Motor neuron (in vitro differentiated cells): ENCODE measurements around the gene PDE8B. TPM values are rescaled to one million over a fixed set of nuclear protein-coding genes. Genes with fewer than 3 reads are reported as not detected.

Source experiments
- ATAC-seq, 8 experiments: fragments of 200-7000 bp; cut with Tn5 transposase; replicated peaks in 6 of 8; 2 replicates each; pipeline ENCODE4 v1.8.0; 2021; ENCODE audit warnings: mild to moderate bottlenecking in 8 of 8, moderate library complexity in 8 of 8
- H3K27ac ChIP-seq, 2 donors: fragments of 250-450 bp; sonication (Bioruptor Pico); 2 replicates each; pipeline ENCODE4 v1.9.0; 2021; ENCODE audit warnings: antibody characterized with exemption in 2 of 2, mild to moderate bottlenecking in 2 of 2, moderate library complexity in 1 of 2
- H3K4me1 ChIP-seq, 2 donors: fragments of 250-450 bp; sonication (Bioruptor Pico); replicated peaks in 1 of 2; 2 replicates each; pipeline ENCODE4 v1.6.1; 2021; ENCODE audit warnings: antibody characterized with exemption in 2 of 2, mild to moderate bottlenecking in 2 of 2, moderate library complexity in 1 of 2
- H3K4me3 ChIP-seq, 5 donors: fragments of 250-450 bp; sonication (Bioruptor Pico); 2 replicates each; pipeline ENCODE4 v1.9.0; 2021; ENCODE audit warnings: antibody characterized with exemption in 5 of 5, mild to moderate bottlenecking in 5 of 5, moderate library complexity in 4 of 5
- WGBS, 10 experiments: fragments of 450-650 bp; shearing (Covaris generic); methylation state at CpG; one replicate each; pipeline ENCODE4 v1.0.0; 2022; 5-methylcytosine and 5-hydroxymethylcytosine counted together
- in situ Hi-C, 9 experiments: fragments of 400-800 bp; cut with MboI; loops; one replicate each; pipeline ENCODE4 v1.15.0; 2021; ENCODE audit warnings: low sequenced_read_pairs in 9 of 9, low pct_unique_long_range_greater_than_20kb in 2 of 9; ENCODE audit not compliant: unreplicated experiment in 9 of 9
- total RNA-seq, 8 experiments: library from RNA; unstranded; fragments of 300-600 nt; gene quantifications; 2 replicates each; pipeline versions ENCODE4 v1.2.3 to v1.2.4, GENCODE V29; 2022

PDE8B gene
- total RNA-seq, 8 experiments from 2014 or later, result 1.6 to 23.1 (median 2.8) TPM

DNA sequence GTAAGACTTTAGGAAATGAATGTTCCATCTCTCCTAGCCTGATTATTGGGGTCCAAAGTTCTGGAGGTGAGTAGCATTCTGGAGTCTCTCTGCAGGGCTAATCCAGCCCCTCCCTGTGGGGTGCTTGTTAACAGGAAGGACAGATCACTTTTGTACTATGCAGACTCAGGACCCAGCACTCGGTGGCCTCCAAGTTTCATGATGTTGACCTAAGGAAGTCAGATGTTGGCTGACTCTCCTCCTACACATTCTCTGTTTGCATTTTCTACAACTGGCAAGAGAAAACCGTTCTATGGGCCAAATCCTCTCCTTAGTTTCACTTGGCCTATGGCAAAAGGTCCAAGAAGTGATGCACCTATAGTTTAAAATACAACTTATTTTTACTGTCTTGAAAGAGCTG, 5.5 kb upstream of the PDE8B start:
- H3K4me3 ChIP-seq, result no peak overlapping the region
- ATAC-seq, result no peak
- 0 to 100% (median 60%) methylated on average over 1 to 2 of the region's 2 CpGs; no CpG with 5 or more reads in 2 of the 10 experiments for WGBS, 10 experiments
- in situ Hi-C loops, result no loop called here
- H3K4me1 ChIP-seq, result no peaks in the 10 kb centered on the region
- no peak overlapping the region for H3K27ac ChIP-seq

GRCh38 chr5:77208507-77209163, 1.8 kb upstream of the PDE8B start:
- peaks cover 0 to 2% of the 10 kb centered on the region in 2 donors for H3K4me1 ChIP-seq
- WGBS, 10 experiments, result 100% methylated on average over 1 of the region's 1 CpG; no CpG with 5 or more reads in 9 of the 10 experiments
- H3K4me3 ChIP-seq, result no peak overlapping the region
- in situ Hi-C loops, result no loop called here
- ATAC-seq, result peak in 2 of 8 experiments; percentile 9 to 10
- no peak overlapping the region for H3K27ac ChIP-seq

- peaks cover 0 to 2% of the 10 kb centered on the region in 2 donors for H3K4me1 ChIP-seq
- no peak overlapping the region for H3K4me3 ChIP-seq
- no peak overlapping the region for H3K27ac ChIP-seq
- ATAC-seq, result no peak
- WGBS, 10 experiments, result 62 to 100% (median 81%) methylated on average over 2 to 10 of the region's 14 CpGs
- in situ Hi-C loops, result no loop called here
These were observed 887 bp upstream of the PDE8B start for GRCh38 chr5:77209495-77210090.

GRCh38 chr5:77210964-77211690, 647 bp downstream of the PDE8B start:
- Histone ChIP-seq H3K4me1 (peaks cover 0 to 2% of the 10 kb centered on the region in 2 donors), H3K4me3 (peak overlapping the region; percentile 40 to 50 (median 45)), H3K27ac (no peak overlapping the region)
- peak; percentile 17 to 74 (median 54) for ATAC-seq
- in situ Hi-C loops, result no loop called here
- 0 to 20% (median 6%) methylated on average over 1 to 11 of the region's 61 CpGs; no CpG with 5 or more reads in 4 of the 10 experiments for WGBS, 10 experiments

GRCh38 chr5:77211691-77212047, 1.2 kb downstream of the PDE8B start:
- ATAC-seq, result peak in 2 of 8 experiments; percentile 3

DNA sequence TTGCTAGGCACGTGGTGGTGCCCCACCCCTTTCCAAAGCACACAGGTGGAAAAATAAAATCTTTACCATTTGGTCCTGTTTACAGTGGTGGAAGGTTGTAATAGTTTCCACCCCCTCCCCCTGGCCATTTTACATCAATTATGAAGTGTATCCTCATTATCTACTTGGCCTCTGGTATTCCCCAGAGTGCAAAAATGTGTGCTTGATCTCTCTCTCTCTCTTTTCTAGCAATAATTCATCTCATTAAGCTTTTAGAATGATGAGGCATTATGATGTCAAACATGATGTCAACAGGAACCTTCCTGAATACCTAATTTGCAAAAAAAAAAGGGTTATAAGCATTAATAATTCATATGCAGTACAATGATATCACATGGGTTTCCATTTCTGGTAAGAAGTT, 3.1 kb downstream of the PDE8B start:
- no peak overlapping the region for H3K27ac ChIP-seq
- in situ Hi-C loops, result no loop called here
- H3K4me1 ChIP-seq, result peaks cover 0 to 2% of the 10 kb centered on the region in 2 donors
- WGBS, 10 experiments, result 33 to 100% (median 63%) methylated on average over 1 of the region's 1 CpG; no CpG with 5 or more reads in 2 of the 10 experiments
- no peak overlapping the region for H3K4me3 ChIP-seq
- peak in 1 of 8 experiments; percentile 12 for ATAC-seq

More at GRCh38 chr5:77211691-77212047, 1.2 kb downstream of the PDE8B start:
- Histone ChIP-seq H3K4me3 (peak overlapping the region in 4 of 5 donors; percentile 40 to 48 (median 44)), H3K4me1 (peaks cover 0 to 2% of the 10 kb centered on the region in 2 donors), H3K27ac (no peak overlapping the region)
- 6 to 65% (median 35%) methylated on average over 2 to 8 of the region's 10 CpGs; no CpG with 5 or more reads in 3 of the 10 experiments for WGBS, 10 experiments
- in situ Hi-C loops, result no loop called here

- no peak for ATAC-seq
- H3K4me3 ChIP-seq, result no peak overlapping the region
- peaks cover 0 to 2% of the 10 kb centered on the region in 2 donors for H3K4me1 ChIP-seq
- WGBS, 10 experiments, result 58 to 100% (median 79%) methylated on average over 1 to 4 of the region's 4 CpGs; no CpG with 5 or more reads in 2 of the 10 experiments
- in situ Hi-C loops, result no loop called here
- H3K27ac ChIP-seq, result no peak overlapping the region
These were observed 3.7 kb downstream of the PDE8B start for GRCh38 chr5:77214151-77214550.

DNA sequence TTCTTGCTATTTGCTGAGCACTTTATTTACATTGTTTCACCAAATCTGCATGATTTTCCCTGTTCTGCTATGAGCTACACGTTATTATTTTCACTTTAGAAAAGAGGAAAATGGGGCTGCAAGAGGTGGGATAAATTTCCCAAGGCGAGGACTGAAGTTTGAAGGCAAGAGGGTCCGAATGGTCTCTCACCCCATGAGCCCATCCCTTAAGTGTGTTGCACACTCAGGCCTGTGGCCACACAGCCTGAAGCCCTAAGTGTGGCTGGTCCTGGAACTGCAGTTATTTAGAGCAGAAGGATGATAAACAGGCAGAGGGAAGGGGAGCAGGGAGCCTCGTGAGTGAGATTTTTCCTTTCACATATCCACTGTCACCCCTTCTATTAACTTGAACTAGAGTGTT, 7.8 kb downstream of the PDE8B start:
- H3K4me1 ChIP-seq, result no peaks in the 10 kb centered on the region
- no peak overlapping the region for H3K4me3 ChIP-seq
- in situ Hi-C loops, result no loop called here
- H3K27ac ChIP-seq, result no peak overlapping the region
- 50 to 89% (median 60%) methylated on average over 1 to 4 of the region's 4 CpGs; no CpG with 5 or more reads in 2 of the 10 experiments for WGBS, 10 experiments
- ATAC-seq, result peak in 4 of 8 experiments; percentile 57 to 75 (median 62)

- peak in 1 of 8 experiments; percentile 76 for ATAC-seq
- WGBS, 10 experiments, result 33 to 100% (median 82%) methylated on average over 1 to 3 of the region's 3 CpGs
- in situ Hi-C loops, result no loop called here
- H3K4me1 ChIP-seq, result no peaks in the 10 kb centered on the region
- no peak overlapping the region for H3K27ac ChIP-seq
- H3K4me3 ChIP-seq, result no peak overlapping the region
These were observed 10.6 kb downstream of the PDE8B start for GRCh38 chr5:77221115-77221514.

DNA sequence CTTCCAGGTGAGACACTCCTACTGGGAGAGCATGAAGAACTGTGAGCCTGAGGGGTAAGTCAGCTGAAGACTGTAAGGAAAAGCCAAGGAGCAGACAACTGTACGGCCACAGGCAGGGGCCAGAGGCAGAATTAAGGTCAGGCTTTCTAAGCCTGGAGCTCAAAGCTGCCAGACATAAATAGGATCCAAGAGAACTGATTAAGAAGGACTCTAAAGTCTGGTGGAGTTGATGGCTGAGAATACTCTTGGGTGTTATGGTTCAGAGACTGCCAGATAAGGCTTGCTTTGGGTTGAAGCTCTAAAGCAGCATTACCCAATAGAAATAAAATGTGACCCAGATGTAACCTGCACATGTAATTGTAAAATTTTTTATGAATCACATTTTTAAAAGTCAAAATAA, 12.2 kb downstream of the PDE8B start:
- Histone ChIP-seq H3K4me1 (no peaks in the 10 kb centered on the region), H3K27ac (no peak overlapping the region), H3K4me3 (no peak overlapping the region)
- no peak for ATAC-seq
- in situ Hi-C loops, result no loop called here
- WGBS, 10 experiments, result 80 to 100% (median 88%) methylated on average over 1 of the region's 1 CpG; no CpG with 5 or more reads in 5 of the 10 experiments

DNA sequence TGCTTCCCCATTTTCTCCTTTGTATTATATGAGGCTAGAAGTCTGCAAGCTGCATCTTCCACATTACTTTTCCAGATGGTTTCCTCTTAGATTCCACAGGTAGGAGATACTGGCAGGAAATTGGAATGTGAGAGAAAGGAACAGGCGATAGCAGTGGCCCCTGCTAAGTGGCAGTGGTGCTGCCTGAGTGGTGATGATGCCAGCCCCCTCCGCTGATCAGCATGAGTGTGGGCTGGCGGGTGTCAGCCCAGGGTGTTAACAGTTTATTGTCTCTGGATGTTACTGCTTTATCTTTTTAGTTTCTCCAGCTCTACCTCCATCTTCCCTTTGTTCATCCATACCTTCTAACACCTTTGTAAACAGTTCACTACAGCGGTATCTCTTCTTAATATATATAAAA, 13.2 kb downstream of the PDE8B start:
- no peaks in the 10 kb centered on the region for H3K4me1 ChIP-seq
- no peak for ATAC-seq
- 71 to 100% (median 93%) methylated on average over 1 to 4 of the region's 4 CpGs; no CpG with 5 or more reads in 4 of the 10 experiments for WGBS, 10 experiments
- no peak overlapping the region for H3K4me3 ChIP-seq
- in situ Hi-C loops, result no loop called here
- H3K27ac ChIP-seq, result no peak overlapping the region

DNA sequence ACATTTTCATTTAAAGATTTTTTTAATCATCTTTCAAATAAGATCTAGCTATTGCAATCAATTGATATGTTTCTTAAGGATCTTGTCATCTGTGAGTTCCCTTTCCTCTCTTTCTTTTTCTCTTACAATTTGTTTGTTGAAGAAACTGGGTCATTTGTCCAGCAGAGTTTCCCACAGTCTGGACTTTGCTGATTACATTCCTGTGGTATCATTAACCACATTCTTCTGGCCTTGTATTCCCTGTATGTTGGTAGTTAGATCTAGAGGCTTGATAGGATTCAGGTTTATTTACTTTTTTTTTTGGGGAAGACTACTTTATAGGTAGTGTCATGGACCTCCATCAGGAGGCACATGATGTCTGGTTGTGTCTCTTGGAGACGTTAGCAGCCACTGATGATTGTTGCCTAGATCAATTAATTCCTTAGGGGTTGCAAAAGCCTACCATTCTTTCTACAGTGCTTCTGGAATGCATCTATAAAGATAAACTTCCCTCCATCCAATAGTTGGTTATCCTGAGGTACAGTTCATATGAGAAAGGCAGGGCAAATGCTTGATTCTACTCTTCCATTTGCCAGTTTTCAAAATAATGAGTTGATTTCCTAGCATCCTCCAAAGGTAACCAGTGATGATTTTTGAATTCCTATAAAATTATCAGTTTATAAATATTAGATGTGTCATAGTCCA, 14.3 kb downstream of the PDE8B start:
- in situ Hi-C loops, result loop anchor here in 1 of 9 experiments (25.0 kb wide), 1 partner anchor 88 kb away; no protein-coding TSS in a partner anchor

More for the DNA sequence above, 14.3 kb downstream of the PDE8B start:
- 40% methylated on average over 1 of the region's 1 CpG; no CpG with 5 or more reads in 9 of the 10 experiments for WGBS, 10 experiments
- Histone ChIP-seq H3K4me1 (no peaks in the 10 kb centered on the region), H3K27ac (no peak overlapping the region), H3K4me3 (no peak overlapping the region)
- peak in 3 of 8 experiments; percentile 29 to 34 (median 31) for ATAC-seq
